Fibroblast of skin of abdomen (primary cell): ENCODE measurements around the gene HIF3A.

ENCODE experiments used
- DNase-seq: peaks from one replicate; pipeline ENCODE4 v3.0.0-alpha.2; 2013

HIF3A gene

DNA sequence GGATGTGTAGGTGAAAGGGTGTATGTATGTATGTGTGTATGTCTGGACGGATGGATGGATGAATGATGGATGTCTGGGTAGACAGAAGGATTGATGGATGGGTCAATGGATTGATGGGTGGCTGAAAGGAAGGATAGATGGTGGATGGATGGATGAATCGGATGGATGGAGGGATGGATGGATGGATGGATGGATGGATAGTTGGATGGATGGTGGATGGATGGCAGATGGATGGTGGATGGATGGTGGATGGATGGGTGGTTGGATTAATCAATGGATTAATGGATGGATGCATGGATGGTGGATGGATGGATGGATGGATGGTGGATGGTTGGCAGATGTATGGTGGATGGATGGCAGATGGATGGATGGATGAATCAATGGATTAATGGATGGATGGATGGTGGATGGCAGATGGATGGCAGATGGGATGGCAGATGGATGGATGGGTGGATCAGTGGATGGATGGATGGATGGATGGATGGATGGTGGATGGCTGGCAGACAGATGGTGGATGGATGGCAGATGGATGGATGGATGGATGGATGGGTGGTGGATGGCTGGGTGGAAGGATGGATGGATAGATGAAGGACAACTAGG lies 33.6 kb downstream of the HIF3A start:
- no peak for DNase-seq

DNA sequence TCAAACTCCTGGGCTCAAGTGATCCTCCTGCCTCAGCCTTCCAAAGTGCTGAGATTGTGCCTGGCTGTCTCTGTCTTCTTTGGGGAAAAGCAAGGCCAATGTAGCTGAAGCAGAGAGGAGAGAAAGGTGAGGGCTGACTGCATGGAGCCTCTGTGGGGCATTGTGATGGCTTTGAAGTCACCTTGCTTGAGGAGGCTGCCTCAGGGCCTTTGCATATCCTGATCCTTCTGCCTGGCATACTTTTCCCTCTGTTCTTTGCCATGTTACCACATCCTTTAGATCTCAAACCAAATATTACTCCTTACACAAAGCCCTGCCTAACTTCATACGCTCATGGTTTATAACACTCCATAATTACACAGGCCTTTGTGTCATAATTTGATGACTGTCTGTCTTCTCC lies 40.6 kb downstream of the HIF3A start:
- no peak for DNase-seq

DNA sequence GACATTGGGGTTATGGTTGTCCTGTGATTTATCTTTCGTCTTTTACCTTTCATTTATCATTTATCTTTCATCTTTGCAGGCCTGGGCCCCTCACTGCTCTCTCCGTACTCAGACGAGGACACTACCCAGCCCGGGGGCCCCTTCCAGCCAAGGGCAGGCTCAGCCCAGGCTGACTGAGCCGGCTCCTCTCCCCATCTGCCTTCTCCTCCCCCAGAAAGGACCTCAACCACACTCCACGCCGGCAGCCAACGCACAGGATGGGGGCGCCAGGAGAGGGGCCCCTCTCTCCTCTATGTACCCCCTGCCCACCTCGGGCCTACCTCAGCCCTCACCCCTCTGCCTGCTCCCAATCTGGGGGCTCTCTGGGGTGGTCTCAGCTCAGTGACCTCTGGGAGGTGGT lies 42.6 kb downstream of the HIF3A start:
- no peak for DNase-seq

DNA sequence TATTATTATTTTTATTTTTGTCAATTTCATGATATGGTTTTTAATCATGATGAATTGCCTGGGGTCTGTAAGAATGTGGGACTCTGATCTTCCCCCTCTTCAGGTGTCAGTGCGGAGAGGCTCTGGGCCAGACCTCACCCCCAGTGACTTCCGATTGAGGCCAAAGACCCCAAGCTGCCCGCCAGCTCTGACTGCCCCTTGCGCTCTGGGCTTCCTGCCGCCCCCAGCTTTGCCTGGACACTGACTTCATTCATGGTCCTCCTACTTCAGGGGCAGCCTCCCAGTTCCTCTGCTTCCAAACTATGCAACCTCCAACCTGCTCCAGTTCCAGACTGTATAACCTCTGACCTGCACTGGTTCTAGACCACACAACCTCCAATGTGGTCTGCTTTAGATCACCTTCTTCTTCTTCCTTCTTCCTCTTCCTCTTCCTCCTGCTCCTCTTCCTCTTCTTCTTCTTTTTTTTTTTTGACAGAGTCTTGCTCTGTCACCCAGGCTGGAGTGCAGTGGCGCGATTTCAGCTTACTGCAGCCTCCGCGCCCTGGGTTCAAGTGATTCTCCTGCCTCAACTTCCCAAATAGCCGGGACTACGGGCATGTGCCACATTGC lies 43.3 kb downstream of the HIF3A start:
- DNase-seq: no peak

GRCh38 chr19:46341937-46342336 lies 45.1 kb downstream of the HIF3A start:
- DNase-seq: no peak

- no peak for DNase-seq
These were observed 47.5 kb downstream of the HIF3A start for GRCh38 chr19:46344363-46344762.

GRCh38 chr19:46345157-46345556 lies 48.3 kb downstream of the HIF3A start:
- no peak for DNase-seq

GRCh38 chr19:46346821-46347571 lies 50.2 kb downstream of the HIF3A start, which contains the start of gene PPP5C:
PPP5C (plus strand) TSS chr19:46347087; CDS start chr19:46347097, 10 bp downstream.
- DNase-seq: peak; percentile 95

GRCh38 chr19:46347572-46347883 lies 50.7 kb downstream of the HIF3A start:
- DNase-seq: no peak

GRCh38 chr19:46347985-46348384 lies 51.1 kb downstream of the HIF3A start:
- no peak for DNase-seq

- no peak for DNase-seq
These were observed 52.6 kb downstream of the HIF3A start for GRCh38 chr19:46349311-46349993.

GRCh38 chr19:46350029-46350757 lies 53.4 kb downstream of the HIF3A start:
- no peak for DNase-seq

GRCh38 chr19:46350758-46351159 lies 53.9 kb downstream of the HIF3A start:
- no peak for DNase-seq

DNA sequence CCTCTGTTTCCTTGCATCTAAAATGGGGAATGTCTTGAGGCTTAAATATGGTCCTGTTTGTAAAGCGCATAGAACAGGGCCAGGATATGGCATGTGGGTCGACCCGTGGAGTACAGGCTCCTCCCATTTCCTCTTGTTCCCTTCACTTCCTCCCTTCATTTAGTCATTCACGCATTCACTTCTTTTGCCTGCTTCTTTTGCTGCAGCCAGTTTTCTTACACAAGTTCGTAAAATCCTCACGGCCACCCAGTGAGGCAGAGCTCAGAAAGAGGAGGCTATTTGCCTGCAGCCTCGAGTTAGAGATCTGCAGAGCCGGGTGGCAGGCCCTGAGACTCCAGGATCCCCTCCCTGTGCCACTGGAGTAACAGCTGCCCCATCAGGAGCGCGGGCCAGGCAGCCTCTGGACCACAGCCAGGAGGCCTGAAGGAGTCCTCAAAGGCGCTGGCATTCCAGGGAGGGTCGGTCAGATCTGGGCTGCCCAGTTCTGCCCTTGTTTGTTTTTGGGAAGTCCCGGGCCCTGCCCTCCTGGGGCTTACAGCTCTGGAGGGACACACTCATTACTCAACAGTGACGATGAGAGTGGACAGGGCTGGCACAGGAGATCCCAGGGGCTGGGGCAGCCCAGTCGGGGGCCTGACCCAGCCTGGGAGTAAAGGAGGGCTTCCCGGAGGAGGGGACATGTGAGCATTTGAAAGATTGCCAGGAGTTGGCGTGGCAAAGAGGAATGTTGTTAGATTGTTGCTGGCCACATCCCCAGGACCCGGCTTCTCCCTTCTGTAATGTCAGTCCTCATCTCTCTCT lies 54.6 kb downstream of the HIF3A start:
- DNase-seq: peak; percentile 29

- DNase-seq: no peak
These were observed 57.1 kb downstream of the HIF3A start for GRCh38 chr19:46353730-46354528.

- no peak for DNase-seq
These were observed 58.6 kb downstream of the HIF3A start for GRCh38 chr19:46355234-46356148.

GRCh38 chr19:46356149-46357055 lies 59.6 kb downstream of the HIF3A start:
- DNase-seq: no peak

DNA sequence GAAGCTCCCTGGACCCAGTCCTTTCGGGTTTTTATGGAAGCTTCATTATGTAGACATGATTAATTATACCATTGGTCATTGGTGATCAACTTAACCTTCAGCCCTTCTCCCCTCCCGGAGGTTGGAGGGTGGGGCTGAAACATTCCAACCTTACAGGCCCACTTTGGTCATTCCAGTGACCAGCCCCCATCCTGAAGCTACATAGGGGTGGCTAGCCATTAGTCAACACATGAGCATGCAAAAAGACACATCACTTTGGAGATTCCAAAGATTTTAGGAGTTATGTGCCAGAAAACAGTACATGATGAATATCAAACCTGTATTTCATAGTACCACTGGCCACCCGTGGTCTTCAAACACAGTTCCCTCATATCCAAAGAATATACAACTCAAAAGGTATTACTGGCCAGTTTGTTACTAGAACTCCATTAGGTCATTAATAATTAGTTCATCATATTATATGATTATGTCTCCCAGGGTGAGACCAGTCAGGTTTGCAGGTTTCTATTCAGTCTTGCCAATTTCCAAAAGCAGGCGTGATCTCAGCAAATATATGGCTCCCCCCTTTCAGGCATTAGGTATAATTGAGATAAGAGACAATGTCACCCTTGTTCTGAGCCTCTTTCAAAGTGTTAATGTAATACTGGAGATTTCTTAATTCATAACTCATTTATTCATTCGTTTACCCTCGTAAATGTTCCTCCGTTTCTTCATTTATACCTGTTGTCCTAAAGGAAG lies 61.2 kb downstream of the HIF3A start:
- peak; percentile 73 for DNase-seq
